ENCODE results near the gene PCNX2.

- no peak for TF ChIP-seq CTCF (conservative IDR thresholded peaks at IDR 0.05)
- TF ChIP-seq ZFX (IDR thresholded peaks at IDR 0.05): no peak
Measured at GRCh38 chr1:233107130-233107660, 188.3 kb downstream of the PCNX2 start.

All from C4-2B (cell line).